ENCODE data around the gene IGSF9.

- no peak for TF ChIP-seq SUZ12 (IDR thresholded peaks at IDR 0.05; ENCODE audit: low read depth, low read length)
- no peak for TF ChIP-seq NR2F6 (IDR thresholded peaks at IDR 0.05)
- no peak for TF ChIP-seq NR2F6 (CRISPR knock-in tag; IDR thresholded peaks at IDR 0.05)
- no peak for TF ChIP-seq POLR2A (IDR thresholded peaks at IDR 0.05; ENCODE audit: insufficient read depth in 1 of 2, low read depth in 2 of 2, low read length in 2 of 2)
- TF ChIP-seq TCF12 (IDR thresholded peaks at IDR 0.05), result no peak
- no peak for TF ChIP-seq TCF12 (CRISPR knock-in tag; IDR thresholded peaks at IDR 0.05)
- TF ChIP-seq ZNF691 (CRISPR knock-in tag; IDR thresholded peaks at IDR 0.05; ENCODE audit: borderline replicate concordance, low read depth), result no peak
- no peak for TF ChIP-seq POLR2AphosphoS5 (IDR thresholded peaks at IDR 0.05; ENCODE audit: low read depth, low read length)
- no peak for TF ChIP-seq RBM39 (IDR thresholded peaks at IDR 0.05; ENCODE audit: low read depth, low read length, poor library complexity, severe bottlenecking)
- no peak for TF ChIP-seq STAT5B (CRISPR knock-in tag; IDR thresholded peaks at IDR 0.05)
- no peak for TF ChIP-seq ZNF724P (CRISPR knock-in tag; IDR thresholded peaks at IDR 0.05; ENCODE audit: borderline replicate concordance)
- no peak for TF ChIP-seq ZNF512 (CRISPR knock-in tag; IDR thresholded peaks at IDR 0.05)
Observed at GRCh38 chr1:159980786-159981185, 35.4 kb upstream of the IGSF9 start.
